Heart right ventricle (tissue), 16 donors: Measurements from ENCODE around the gene BGLAP. TPM values are rescaled to one million over a fixed set of nuclear protein-coding genes. Genes with fewer than 3 reads are reported as not detected.

Experiments
- ATAC-seq, 8 donors: fragments of 200-7000 bp; cut with Tn5 transposase; one replicate each; pipeline ENCODE4 v1.9.1; 2020; ENCODE audit warnings: mild to moderate bottlenecking in 8 of 8, moderate library complexity in 8 of 8, moderate number of reproducible peaks in 1 of 8
- DNase-seq, 2 donors: peaks; one replicate each; pipeline ENCODE4 v3.0.0-alpha.2; 2020
- H3K27ac ChIP-seq, 10 donors: fragments of 200-600 bp; sonication (generic) in 2 of 10; one replicate each; pipeline versions ENCODE4 v1.5.0 to v1.8.0; 2020 to 2022; ENCODE audit warnings: mild to moderate bottlenecking in 3 of 10
- H3K27me3 ChIP-seq, 7 donors: fragments of 200-600 bp; one replicate each; pipeline ENCODE4 v1.8.0; 2021 to 2022; ENCODE audit warnings: mild to moderate bottlenecking in 2 of 7
- H3K36me3 ChIP-seq, 9 donors: fragments of 200-600 bp; sonication (generic) in 1 of 9; one replicate each; pipeline versions ENCODE4 v1.5.0 to v1.8.0; 2020 to 2022; ENCODE audit warnings: mild to moderate bottlenecking in 2 of 9
- H3K4me1 ChIP-seq, 9 donors: fragments of 200-600 bp; sonication (generic) in 1 of 9; one replicate each; pipeline versions ENCODE4 v1.5.0 to v1.8.0; 2020 to 2022; ENCODE audit warnings: mild to moderate bottlenecking in 4 of 9
- H3K4me3 ChIP-seq, 10 donors: fragments of 200-600 bp; sonication (generic) in 2 of 10; one replicate each; pipeline versions ENCODE4 v1.5.0 to v1.8.0; 2020 to 2022; ENCODE audit warnings: mild to moderate bottlenecking in 7 of 10, moderate library complexity in 2 of 10
- H3K9me3 ChIP-seq, 11 donors: fragments of 200-600 bp in 10 of 11; sonication (generic) in 2 of 11; one replicate each; pipeline versions ENCODE4 v1.5.0 to v1.8.0; 2013 to 2022; ENCODE audit warnings: mild to moderate bottlenecking in 2 of 11, control low read depth in 1 of 11, moderate library complexity in 1 of 11
- WGBS, 2 donors: extraction: QIAGEN DNeasy Blood & Tissue Kit; methylation state at CpG; one replicate each; pipeline ENCODE4 v1.1.7; 2013; ENCODE audit warnings: inconsistent platforms in 1 of 2; 5-methylcytosine and 5-hydroxymethylcytosine counted together
- intact Hi-C, 10 donors: fragments of 100-400 bp; cut with DNase I; formaldehyde crosslinking; loops; one replicate each; pipeline versions ENCODE4 v1.11.1 to v1.14.2; 2022
- polyA plus RNA-seq, 2 donors: library from polyadenylated mRNA; stranded (reverse); fragments of 200-250 nt; gene quantifications; one replicate each; pipeline ENCODE4 v1.2.3, GENCODE V29; 2013
- total RNA-seq, 10 donors: library from RNA; stranded (reverse); fragmentation: NEBNext Ultra II Directional in 3 of 10; extraction: Animal tissue kit (Norgen Biotek cat#: 25700) in 3 of 10; gene quantifications; one replicate each; pipeline versions ENCODE4 v1.2.1 to v1.2.4, GENCODE V29; 2021 to 2023
- TF ChIP-seq, protein P1 (sequence below), 9 donors: fragments of 200-600 bp; sonication (generic) in 2 of 9; IDR thresholded peaks; one replicate each; pipeline versions ENCODE4 v1.5.0 to v1.8.0; 2021 to 2022; ENCODE audit warnings: antibody characterized with exemption in 9 of 9, mild to moderate bottlenecking in 5 of 9, moderate library complexity in 1 of 9
- donor health status: Arrhythmogenic right ventricular cardiomyopathy.
- donor health status: ischemic (EF 13 %, LVEDD 7.1; RV severe dilation, severe dysfunction).
- donor health status: healthy with polysubstance abuse.
- donor health status: DM: no; HTN: yes; CAD: no.
- donor health status: DM: no; HTN: no; CAD: no.
- donor health status: ischemic (EF 25% LVEDD 6.9; RV normal size, moderate dysfunction).
- donor health status: ischemic (EF 25% LVEDD 5.7; RV mildly dilated, moderate dysfunction).
- donor health status: healthy.
- donor health status: DM: yes; HTN: yes; CAD: no.
- donor health status: Ischemic cardiomyopathy.
- donor health status: ischemic (EF 35%, LVEDD 5.7; RV mildly dilated, moderate dysfunction).
- donor health status: nonischemic (EF 11% LVEDD 7.7; RV severe dilation, severe dysfunction).
- donor health status: DM: yes; HTN: yes; CAD: no.
- donor health status: PGD.
- donor health status: ischemic (EF 29% LVEDD 5.4; RV normal size, mild dysfunction).
- donor health status: nonischemic (EF 23%, LVEDD 6.1; RV moderate dilation, normal function).

BGLAP gene
- total and polyA plus RNA-seq, 12 donors = 0.30 to 1.3 (median 0.52) TPM; not detected in 3

DNA sequence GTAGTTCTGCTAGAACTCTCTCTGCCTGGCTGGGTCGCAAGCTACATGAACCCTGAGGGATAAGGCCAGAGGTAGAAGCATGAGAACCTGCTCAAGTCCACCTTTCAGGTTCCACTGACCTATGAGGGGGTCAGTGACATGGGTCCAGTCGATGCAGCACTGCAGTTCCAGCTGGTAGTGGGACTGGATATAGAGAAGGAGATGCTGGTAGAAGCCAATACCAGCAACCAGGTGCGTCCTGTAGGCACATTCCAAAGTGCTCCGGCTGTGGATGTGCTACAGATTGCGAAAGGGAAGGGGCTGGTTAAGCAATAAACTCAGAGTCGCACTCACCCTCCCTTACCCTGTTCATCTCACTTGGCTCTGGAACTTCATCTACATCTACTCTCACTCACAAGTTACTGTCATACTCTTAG, 35.0 kb downstream of the BGLAP start:
- Histone ChIP-seq H3K27ac (peak overlapping the region in 1 of 10 donors; percentile 72), H3K9me3 (no peaks in the 10 kb centered on the region), H3K27me3 (no peaks in the 10 kb centered on the region), H3K4me3 (no peak overlapping the region), H3K36me3 (peaks cover 0 to 85% (median 63%) of the 10 kb centered on the region in 9 donors), H3K4me1 (peaks cover 0 to 58% (median 21%) of the 10 kb centered on the region in 9 donors)
- DNase-seq = no peak
- WGBS, 2 donors = 72 to 95% methylated on average over 6 of the region's 6 CpGs
- intact Hi-C loops = loop anchor here in 1 of 10 donors (5.0 kb wide), 1 partner anchor 35 kb away; the partner anchor contains the start of gene BGLAP
- peak in 1 of 8 donors; percentile 8 for ATAC-seq
- TF ChIP-seq, protein P1, sequence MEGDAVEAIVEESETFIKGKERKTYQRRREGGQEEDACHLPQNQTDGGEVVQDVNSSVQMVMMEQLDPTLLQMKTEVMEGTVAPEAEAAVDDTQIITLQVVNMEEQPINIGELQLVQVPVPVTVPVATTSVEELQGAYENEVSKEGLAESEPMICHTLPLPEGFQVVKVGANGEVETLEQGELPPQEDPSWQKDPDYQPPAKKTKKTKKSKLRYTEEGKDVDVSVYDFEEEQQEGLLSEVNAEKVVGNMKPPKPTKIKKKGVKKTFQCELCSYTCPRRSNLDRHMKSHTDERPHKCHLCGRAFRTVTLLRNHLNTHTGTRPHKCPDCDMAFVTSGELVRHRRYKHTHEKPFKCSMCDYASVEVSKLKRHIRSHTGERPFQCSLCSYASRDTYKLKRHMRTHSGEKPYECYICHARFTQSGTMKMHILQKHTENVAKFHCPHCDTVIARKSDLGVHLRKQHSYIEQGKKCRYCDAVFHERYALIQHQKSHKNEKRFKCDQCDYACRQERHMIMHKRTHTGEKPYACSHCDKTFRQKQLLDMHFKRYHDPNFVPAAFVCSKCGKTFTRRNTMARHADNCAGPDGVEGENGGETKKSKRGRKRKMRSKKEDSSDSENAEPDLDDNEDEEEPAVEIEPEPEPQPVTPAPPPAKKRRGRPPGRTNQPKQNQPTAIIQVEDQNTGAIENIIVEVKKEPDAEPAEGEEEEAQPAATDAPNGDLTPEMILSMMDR (IDR thresholded peaks at IDR 0.05) = no peak

DNA sequence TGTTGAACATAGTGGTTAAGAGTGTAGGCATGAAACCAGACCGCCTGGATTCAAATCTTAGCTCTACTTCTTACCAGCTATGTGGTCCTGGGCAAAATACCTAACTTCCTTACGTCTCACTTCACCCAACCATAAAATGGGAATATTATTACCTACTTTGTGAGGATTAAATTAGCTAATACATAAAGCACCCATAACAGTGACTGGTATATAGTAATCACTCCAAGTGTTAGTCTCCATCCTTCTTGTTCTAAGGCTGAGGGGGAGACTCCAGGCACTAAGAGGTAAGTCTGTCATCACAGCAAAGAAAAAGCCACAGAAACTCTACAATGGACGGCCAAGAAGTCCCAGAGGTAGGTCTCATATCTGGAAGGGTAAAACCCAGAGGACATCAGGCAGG, 37.9 kb downstream of the BGLAP start:
- no peak for DNase-seq
- Histone ChIP-seq H3K27me3 (no peaks in the 10 kb centered on the region), H3K9me3 (no peaks in the 10 kb centered on the region), H3K4me1 (peaks cover 0 to 78% (median 28%) of the 10 kb centered on the region in 9 donors), H3K4me3 (no peak overlapping the region), H3K27ac (no peak overlapping the region), H3K36me3 (peaks cover 0 to 56% (median 35%) of the 10 kb centered on the region in 9 donors)
- ATAC-seq = no peak
- WGBS, 2 donors = 85 to 95% methylated on average over 3 of the region's 3 CpGs
- TF ChIP-seq, protein P1 (IDR thresholded peaks at IDR 0.05) = no peak
- intact Hi-C loops = loop anchor here in 1 of 10 donors (5.0 kb wide), 1 partner anchor 38 kb away; the partner anchor contains the start of gene BGLAP

DNA sequence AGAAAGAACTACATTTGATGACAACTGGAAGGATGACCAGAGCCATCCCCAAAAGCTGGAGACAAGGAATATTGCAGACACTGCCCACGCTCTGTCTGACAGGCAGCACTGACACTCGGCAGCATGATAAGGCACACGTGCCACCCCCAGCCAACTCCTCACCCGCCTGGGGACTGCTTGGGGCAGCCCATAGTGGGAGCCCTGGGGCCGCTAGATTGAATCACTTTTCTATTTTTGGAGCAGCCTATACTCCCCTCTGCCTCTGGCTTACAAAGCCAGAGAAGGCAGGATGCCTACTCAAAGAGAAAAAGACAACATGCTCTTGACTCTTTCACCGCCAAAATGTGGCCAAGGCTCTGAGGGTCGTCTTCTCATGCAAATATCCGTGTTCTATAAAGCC, 39.3 kb downstream of the BGLAP start:
- Histone ChIP-seq H3K4me3 (peak overlapping the region in 9 of 10 donors; percentile 72 to 96 (median 87)), H3K36me3 (peaks cover 0 to 45% (median 21%) of the 10 kb centered on the region in 9 donors), H3K9me3 (no peaks in the 10 kb centered on the region), H3K27ac (peak overlapping the region in 9 of 10 donors; percentile 85 to 98 (median 92)), H3K27me3 (no peaks in the 10 kb centered on the region), H3K4me1 (peaks cover 0 to 77% (median 28%) of the 10 kb centered on the region in 9 donors)
- intact Hi-C loops = no loop called here
- TF ChIP-seq, protein P1 (IDR thresholded peaks at IDR 0.05) = peak in 2 of 9 donors; percentile 15 to 22
- ATAC-seq (peak; percentile 52 to 87 (median 76)), DNase-seq (peak; percentile 65 to 69)
- 9 to 13% methylated on average over 8 of the region's 8 CpGs for WGBS, 2 donors

DNA sequence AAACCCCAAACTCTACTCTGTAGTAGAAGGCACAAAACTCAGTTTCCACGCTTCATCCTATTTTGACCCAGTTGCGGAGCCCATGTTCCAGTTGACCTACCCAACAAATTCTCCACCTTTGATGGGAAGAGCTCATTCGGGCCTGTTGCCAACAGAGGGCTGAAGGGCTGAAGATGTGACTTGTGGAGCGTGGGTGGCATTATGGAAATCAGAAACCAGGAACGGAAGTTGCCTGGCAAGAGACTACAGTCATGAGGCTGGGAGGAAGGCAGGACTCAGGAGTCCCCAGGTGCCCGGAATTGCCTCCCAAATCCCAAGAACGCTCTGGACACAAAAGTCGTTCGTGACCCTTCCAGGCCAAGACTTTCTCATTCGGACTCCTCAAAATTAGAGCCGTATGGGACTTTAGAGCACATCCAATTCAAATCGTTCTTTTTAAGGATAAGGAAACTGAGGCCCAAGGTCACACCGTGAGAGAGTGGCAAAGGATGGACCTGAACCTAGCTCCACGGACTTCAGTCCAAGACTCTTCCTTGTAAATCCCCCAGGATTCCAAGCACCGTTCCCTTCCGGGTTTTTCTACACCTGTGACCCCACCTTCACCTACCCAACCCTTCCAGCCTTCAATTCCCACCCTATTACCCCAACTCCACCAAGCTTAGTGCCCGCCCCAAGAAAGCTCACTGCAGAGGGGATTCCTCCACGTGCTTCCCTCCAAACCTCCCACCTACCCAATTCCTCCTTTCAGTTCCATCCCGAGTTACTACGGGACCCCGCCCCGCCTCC, 39.9 kb downstream of the BGLAP start:
- Histone ChIP-seq H3K27me3 (no peaks in the 10 kb centered on the region), H3K9me3 (no peaks in the 10 kb centered on the region), H3K27ac (peak overlapping the region; percentile 82 to 98 (median 92)), H3K36me3 (peaks cover 0 to 43% (median 15%) of the 10 kb centered on the region in 9 donors), H3K4me1 (peaks cover 0 to 71% (median 28%) of the 10 kb centered on the region in 9 donors), H3K4me3 (peak overlapping the region; percentile 72 to 97 (median 88))
- intact Hi-C loops = no loop called here
- ATAC-seq (peak in 7 of 8 donors; percentile 0 to 37 (median 3)), DNase-seq (peak in 1 of 2 donors; percentile 35)
- 6 to 8% methylated on average over 22 of the region's 22 CpGs for WGBS, 2 donors
- TF ChIP-seq, protein P1 (IDR thresholded peaks at IDR 0.05) = no peak
